HepG2 (cell line): ENCODE results near the gene ASF1B.
A peak's percentile ranks its signal among the peaks of the same experiment; 100 is the strongest.

Experiments used
- CTCF ChIP-seq: sonication (generic); formaldehyde crosslinking; IDR thresholded peaks from 2 replicates; pipeline ENCODE4 v1.5.0; 2020; ENCODE audit warnings: mild to moderate bottlenecking, missing genetic modification reagents, moderate library complexity
- FIP1L1 ChIP-seq: fragments of 200-400 bp; formaldehyde crosslinking; IDR thresholded peaks from 2 replicates; pipeline ENCODE4 v1.6.1; 2018; ENCODE audit warnings: low read depth, mild to moderate bottlenecking, low read length, moderate library complexity, borderline replicate concordance; ENCODE audit not compliant: insufficient read depth
- PATZ1 ChIP-seq: sonication (generic); formaldehyde crosslinking; IDR thresholded peaks from 2 replicates; pipeline ENCODE4 v1.4.0; 2020; ENCODE audit warnings: missing genetic modification reagents

- TF ChIP-seq PATZ1 (CRISPR knock-in tag) (peak; percentile 90), CTCF (CRISPR knock-in tag) (0 out of 2 replicates have a peak, but pooled peaks have one; percentile 4), FIP1L1 (no peak)
These were observed 62.2 kb downstream of the ASF1B start for GRCh38 chr19:14073925-14074838.
